GM19035 (cell line): ENCODE measurements around the gene ADAM15.

Experiments
- ATAC-seq: cut with Tn5 transposase; IDR thresholded peaks from one replicate; pipeline ENCODE4 v1.9.1; 2021; ENCODE audit not compliant: unreplicated experiment

The ADAM15 gene

DNA sequence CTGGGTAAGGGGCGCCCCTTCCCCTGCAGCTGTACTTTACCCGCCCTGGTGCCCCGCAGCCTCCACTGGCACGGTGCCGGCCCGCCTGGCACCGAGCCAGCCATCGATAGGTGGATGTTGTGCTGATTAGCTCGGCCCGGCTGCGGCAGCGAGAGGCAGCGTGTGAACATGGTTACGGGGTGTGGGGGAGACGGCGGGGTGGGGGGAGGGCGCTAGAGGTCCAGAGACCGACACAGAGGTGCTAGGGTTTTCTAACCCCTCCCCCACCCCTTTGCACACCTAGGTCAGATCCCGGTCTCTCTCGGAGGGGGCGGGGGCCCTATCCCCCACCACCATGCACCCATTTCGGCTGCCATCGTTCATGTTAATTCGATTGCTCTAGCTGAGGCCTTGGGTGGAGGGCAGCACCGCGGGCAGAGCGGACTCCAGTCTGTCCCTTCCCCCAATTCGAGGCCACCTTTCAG, 19.1 kb downstream of the ADAM15 start:
- no peak for ATAC-seq

DNA sequence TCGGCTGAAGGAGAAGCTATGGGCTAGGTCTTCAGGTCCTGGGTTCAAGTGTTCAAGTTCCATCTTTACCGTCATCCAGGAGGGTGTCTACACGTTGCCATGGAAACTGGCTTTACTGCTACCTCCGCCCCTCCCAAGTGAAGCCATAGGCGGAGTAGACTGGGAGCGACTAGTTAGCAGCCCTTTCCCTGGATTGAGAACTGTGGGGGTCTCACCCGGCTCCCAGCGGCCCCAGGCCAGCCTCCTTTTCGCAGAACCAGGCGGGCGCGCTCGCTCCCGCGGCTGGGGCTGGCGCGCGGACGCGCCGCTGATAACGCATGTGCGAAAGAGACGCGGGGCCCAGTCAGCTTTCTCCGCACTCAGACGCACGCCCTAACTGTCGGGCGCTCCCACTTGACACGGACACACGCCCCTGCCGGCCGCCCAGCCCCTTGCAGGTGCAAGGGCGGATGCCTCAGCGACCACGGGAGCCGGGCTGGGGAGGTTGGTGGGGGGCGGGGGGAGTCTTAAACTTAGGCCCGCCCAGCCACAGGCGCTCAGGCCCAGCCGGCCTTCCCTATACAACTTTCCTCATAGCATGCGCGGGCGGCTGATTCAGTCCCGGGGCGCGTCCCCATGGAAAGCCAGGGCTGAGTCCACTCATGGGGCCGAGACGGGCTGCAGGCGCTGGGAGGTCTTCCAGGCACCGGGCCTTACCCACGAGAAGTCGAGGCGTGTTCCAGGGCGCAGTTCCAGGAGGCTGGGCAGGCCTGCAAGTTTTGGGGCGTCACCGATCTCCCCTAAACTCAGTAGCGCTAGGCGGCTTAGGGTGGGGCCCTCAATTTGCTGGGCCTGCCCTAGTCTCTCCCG, 19.8 kb downstream of the ADAM15 start:
- peak; percentile 67 for ATAC-seq

DNA sequence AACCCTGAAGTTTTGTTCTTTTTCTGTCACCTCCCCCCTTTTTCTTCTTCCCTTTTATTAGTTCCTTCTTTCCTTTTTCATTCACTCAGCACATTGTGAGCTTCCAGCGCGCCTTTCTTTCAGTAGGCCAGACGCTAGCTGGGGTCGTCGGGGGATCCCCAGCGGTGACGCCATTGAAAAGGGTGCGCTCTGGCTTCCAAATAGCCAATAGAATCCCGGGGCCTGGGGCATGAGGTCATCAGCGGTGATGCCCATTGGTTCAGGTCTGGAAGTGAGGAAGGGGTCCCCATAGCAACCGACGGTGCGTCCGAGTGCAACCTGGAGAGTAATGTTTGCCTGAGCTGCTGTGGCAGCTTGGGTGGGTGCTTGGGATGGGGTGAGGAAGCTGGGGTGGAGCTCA, 20.6 kb downstream of the ADAM15 start:
- ATAC-seq, result no peak

DNA sequence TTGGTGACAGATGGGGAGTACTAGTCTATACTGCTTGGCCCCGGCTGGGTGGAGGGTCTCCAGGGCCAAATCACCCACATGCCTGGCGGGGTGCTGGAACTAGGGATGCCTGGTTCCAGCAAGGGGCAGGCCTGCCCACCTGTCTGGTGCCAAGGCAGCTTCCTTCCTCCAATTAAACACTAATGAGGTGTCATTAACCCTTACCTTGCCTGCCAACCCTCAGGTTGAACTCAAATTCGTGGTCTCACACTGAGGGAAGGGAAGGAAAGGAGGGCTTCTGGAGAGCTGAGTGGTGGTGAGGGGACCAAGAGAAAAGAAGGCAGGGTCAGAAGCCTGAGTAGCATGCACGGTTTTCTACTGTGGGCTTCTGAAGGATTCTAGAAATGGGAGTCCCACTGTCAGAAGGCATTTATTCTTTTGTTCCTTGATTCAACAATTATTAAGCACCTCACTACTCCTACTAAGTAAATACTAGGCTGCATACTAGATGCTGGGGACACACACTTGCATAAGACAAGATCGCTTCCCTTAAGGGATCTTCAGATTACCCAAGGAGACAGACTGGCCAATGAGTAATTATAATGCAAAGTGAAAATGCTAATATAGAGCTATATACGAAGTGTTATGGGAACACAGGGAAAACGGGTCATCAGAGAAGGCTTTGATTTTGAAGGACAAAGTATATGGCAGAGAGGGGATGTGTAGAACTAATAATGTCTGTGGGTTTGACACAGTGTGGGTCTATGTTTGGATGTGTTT, 21.6 kb downstream of the ADAM15 start:
- no peak for ATAC-seq

DNA sequence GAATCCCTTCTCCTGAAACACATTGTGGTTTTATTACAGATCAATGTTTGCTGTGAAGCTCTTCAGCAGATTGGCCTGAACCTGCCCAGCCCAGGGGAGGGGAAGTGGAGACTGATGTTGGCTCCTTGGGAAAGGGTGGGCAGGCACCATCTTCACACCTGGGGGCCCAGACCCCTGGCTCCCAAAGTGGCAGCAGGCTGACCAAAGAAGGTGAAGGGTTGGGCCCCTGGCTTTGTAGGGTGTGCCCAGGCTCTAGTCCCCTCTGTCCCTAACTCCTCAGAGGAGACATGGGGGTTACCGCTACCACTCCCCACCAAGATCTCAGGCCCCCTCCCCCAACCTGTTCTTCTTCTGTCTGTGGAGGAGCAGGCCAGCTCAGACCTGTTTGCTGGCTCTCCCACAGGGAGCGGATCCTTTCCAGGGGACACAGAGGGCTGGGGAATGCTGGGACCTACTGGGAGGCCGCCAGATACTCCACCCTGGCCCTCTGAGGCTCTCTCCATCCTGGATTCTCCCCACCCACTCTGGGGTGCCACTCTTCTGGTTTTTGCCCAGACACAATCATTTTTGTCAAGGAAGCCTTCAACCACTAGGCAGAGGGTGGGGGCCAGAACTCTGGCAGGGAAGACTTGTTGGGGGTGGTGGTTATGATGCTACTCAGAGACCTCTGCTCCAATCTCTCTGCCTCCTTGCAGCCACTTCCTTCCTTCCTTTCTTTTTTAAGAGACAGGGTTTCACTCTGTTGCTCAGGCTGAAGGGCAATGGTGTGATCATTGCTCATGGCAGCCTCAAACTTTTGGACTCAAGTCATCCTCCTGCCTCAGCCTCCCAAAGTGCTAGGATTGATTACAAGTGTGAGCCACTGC, 22.5 kb downstream of the ADAM15 start:
- no peak for ATAC-seq

DNA sequence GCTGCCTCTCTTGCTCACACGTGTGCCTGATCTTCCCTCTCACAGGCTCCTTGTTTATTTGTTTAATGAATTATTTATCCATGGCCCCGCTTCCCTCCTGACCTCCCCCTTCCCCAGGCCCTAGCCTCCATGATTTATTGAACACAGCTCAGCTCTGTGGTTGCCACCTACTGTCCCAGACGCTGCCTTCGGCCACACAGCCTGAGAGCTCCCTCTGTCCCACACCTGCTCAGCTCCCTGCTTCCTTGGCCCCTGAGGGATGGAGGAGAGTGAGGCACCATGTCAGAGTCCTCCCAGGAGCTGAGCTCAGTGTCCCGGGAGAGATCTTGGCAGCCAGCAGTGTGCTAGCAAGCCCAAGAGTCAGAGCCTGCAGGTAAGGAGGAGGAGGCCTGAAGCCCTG, 24.4 kb downstream of the ADAM15 start:
- ATAC-seq, result no peak

DNA sequence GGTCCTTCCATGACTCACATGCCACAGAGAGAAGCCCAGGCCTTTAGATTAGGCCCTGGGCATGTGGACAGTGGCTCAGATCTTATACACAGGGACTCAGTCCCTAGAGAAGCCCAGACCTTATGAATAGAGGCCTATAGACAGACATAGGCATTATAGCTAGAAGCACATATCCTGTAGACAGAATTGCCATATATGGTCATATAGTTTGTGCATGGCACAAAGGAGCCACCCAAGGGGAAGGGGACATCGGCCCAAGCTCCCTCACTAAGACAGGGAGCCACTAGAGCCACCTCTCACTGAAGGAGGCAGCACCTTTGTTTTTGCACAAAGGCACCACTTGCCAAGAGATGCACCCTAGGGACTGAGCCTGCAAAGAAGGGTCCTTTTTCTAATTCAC, 25.3 kb downstream of the ADAM15 start:
- no peak for ATAC-seq

DNA sequence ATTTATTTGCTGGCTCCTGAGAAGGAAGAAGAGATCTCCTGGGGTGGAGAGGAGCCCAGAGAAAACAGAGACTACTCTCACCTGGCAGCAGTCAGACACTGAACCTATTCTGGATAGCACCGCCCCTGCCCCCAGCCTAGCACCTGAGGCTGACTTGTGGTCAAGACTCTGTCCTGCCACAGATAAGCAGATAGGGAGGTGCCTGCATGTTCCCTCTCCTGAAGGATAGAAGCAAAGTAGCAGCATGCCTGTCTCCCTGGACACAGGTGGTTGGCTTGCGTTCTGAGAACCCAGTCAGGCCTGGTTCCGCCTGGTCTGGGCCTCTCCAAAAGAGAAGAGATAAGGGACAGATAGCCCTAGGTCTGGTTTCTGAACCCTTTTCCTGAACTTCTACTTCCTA, 26.2 kb downstream of the ADAM15 start:
- no peak for ATAC-seq

DNA sequence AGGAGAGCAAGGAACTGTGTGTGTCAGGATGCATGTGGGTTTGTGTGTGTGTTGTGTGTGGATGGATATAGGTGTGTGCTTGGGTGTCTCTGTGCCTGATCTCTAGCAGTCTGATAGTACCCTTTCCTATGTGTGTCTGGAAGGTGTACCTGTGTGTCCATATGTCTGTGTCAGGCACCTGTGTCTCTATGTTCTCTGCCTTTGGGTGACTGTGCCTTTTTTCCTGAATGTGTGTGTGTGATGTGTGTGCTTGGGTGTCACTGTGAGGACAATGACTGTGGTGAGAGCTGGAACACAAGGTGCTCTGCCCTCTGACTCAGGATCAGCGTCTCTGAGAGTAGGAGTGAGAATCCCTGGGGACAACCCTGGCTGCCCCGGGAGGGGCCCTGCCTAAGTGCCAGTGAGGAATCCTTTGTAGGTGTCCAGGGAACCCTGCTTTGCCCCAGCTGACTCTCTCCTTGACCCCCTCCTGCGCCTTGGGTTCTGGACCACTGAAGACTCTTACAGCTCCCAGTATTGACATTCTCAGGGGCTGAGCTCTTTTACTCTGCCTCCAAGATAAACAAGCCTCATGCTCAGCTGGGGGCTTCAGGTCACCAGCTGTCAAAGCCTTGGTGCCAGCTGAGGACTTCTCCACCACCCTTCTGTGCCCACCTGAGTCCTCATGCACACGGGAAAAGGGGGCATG, 26.8 kb downstream of the ADAM15 start:
- no peak for ATAC-seq

DNA sequence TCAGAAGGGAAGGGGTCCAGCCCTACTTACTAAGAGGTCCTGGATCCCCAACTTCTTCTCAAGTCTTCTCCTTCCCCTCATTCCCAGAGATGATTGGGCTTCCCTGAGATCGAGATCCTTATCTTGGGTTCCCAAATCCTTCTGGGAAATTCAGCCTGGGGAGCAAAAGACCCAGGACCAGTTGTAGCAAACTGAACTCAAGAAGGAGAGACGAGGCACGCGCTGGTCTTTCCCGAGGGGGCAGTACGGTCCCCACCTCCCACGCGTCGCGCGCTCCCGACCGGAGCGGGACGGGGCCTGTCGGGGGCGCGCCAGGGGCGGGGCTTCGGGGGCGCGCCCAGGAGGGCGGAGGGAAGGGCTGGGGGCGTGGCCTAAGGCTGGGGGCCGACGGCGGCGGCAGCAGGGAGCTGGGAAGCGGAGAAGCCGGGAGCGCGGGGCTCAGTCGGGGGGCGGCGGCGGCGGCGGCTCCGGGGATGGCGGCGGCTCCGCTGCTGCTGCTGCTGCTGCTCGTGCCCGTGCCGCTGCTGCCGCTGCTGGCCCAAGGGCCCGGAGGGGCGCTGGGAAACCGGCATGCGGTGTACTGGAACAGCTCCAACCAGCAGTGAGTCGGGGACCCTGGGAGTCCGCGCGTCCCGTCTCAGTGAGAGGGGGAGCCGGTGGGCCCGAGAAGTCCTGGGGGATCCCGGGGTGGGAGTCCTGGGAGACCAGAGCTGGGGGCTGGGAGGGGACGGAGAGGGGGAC, 27.5 kb downstream of the ADAM15 start, which contains the start of gene EFNA3:
TSS of gene EFNA3 (plus strand) at position 369 of the 741 bp plus-strand sequence. CDS start at position 474, 105 bp downstream.
- ATAC-seq, result no peak

DNA sequence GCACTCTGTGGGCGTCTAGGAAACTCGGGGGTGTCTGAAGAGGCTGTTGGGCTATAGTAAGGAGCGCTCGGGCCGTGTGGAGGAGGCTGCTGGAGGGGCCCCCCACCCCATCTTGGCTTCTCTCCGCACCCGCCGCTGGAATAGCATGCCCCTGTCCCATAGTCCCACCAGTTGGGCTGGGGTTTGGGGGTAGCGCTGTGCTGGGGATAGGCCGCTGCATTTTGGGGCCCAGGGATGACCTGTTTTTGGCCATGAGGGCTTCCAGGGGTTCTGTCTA, 28.0 kb downstream of the ADAM15 start:
- no peak for ATAC-seq

DNA sequence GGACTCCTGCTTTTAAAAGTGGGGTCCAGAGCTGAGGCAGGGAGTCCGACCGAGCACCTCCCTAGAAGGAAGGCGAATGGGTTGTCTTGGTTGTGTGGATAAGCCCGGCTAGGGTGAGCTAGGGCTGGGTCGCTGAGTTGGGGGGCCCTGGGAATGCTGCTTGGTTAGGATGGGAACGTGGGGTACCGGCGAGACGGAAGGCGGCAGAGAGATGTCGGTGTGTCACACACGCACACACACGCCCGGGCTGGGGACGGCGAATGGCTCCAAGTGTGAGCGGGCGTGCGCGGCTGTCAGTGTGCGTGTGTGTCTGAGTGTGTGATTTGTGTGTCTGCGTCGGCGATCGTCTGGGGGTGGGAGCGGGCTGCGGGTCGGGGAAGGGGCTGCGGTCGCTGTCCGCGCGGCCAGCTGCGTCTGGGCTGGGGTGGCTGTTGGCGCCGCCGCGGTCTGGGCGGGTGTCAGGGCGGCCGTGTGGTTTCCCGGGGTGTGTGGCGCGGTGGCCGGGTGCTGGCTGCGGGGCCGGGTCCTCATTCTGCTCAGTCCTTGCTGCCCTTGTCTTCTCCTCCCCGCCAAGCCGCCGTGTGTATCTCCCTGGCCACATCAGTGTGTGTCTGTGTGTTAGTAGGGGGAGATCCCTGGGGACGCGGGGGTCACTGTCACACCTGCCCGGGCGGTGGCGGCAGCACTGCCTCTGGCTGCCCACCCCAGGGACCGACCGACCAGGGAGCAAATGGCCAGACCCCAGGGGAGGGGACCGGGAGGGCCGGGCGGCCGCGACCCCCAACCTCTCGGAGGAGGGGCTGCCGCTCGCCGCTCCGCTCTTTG, 28.6 kb downstream of the ADAM15 start:
- ATAC-seq, result no peak

DNA sequence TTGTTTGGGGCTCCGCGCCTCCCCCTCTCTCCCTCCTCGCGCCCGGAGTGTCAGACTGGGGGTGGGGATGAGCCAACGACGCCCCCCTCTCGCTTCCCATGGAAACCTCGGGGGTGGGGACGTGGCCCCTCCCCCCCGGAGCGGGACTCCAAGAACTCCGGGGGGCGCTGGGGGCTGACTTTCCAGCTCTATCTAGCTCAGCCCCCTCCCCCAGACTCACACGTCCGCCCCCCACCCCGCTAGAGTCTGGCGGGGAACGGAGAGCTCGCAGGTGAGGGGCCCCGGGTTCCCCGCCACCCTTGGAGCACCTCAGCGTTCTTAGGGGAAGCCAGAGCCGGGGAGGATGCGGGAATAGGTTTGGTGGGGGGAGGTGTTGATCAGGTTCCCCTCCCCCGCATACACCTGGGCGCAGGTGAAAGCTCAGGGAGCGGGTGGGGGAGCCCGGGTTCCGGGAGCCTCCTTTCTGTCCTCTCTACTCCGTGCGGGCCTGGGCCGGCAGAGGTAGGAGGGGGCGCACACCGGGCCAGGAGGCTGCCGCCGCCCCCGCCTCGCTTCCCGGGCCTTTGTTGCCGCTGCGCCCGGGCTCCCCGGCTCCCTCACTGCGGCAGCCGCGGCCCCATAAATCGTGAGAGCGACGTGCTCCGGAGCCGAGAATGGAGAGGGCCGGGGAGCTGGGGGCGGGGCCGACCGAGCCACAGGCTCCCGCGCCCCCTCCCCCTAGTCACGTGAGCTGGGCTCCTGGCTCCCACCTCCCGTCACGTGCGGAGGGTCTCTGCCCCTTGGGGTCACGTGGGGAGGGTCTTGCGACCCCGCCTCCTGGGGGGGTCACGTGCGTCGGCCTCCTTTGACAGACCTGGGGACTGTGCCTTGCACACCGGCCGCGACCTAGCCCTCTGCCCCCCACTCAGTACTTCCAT, 29.5 kb downstream of the ADAM15 start:
- no peak for ATAC-seq

DNA sequence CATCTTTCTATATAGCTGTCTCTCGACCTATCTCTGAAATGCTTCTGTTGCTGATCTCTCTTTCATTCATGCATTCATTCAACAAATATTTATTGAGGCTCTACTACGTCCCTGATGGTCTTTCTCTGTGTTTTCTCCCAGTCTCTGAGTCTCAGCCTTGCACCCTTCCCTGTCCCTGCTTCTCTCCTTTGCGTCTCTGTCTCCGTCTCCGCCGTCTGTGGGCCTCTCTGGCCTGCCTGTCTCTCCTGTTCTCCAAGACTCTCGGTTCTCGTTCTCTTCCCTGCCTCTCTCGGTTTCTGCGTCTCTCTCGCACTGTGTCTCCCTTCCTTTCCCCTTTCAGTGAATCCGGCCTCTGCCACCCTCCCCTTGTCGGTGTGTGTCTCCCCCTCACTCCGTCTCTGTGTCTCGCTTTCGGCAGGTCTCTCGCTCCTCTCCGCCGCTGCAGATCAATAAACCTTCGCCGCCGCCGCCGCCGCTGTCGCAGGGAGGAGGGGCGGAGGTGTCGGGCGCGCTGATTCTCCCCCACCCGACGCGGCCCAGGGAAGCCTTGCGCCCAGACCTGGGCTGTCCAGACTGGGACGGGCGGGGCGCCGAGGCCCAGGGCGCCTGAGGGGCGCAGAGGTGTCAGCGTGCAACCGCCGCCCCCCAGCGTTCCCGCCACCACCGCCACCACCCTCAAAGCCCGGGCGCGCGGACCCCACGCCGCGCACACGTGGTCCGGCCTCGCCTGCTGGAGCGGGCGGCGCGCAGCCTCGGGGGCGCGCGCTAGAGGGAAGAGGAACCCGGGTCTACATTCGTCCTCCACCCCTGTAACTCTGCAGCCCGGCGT, 30.6 kb downstream of the ADAM15 start:
- no peak for ATAC-seq

DNA sequence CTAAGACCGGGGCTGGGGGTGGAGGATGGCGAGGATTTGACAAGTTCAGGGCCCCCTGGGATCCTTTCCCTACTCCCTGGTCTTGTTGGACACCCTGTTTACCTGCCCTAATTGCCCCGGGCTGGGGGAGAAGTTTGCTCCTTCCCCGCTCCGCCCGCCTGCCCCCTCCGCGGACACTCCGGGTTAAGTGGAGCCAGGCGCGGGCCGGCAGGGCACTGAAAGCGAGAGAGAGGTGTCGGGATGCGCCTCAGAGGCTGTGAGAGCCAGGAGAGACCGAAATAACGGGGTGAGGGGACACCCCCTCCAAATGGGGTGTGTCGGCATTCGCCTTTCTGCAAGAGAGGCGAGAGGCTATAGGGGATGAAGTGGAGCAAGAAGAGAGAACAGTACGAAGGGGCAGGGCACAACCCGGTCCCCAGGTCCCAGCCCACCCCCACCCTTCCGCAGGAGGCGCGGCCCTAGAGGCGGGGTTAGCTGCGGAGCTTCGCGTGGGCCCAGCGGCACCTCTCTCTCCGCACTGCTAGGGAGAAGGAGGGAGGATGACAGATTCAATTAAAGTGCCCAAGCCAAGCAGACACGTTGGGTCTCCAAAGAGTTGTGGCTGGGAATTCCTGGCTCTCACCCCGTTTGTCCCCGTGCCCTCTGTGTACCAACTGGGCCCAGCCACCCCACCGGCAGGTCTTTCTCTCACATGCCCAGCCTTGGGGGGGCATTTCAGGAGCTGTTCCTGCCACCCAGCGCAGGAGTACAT, 31.4 kb downstream of the ADAM15 start:
- ATAC-seq, result no peak

DNA sequence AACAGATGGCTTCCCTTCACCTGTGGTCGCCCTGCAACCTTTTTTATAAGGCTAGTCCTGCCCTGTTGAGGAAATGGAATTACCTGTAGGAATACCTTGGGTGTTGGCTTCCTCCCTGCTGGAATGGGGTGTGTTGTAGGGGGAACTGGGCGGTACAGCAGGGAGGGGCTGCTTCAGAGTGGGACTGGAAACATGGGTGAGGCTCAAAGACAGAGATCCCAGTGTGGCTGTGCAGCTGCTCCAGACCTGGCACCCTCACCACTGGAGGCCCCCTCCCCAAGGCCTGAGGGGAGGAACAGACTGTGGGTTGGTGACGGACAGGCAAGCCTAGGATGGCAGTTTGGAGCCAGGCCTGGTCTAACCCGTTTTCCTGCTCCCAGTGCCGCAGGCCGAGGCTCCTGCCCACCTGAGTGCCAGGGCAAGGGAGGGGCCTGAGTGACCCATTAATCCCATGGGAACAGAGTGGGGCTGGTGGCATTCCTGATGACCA, 32.0 kb downstream of the ADAM15 start:
- ATAC-seq, result no peak
